HEK293 (cell line): ENCODE data around the gene GDI2.
"Not testable (repeated sequence)": the region's sequence is repeated elsewhere in the genome, so short reads cannot be mapped to it uniquely, and the experiment has no call there.

Experiments
- CTCF ChIA-PET: fragments of 350-600 bp; formaldehyde crosslinking; extraction: SDS; loops from one replicate; lab custom pipeline; 2021; ENCODE audit warnings: antibody characterized with exemption; lab: Yijun Ruan, JAX
- POLR2A ChIA-PET: fragments of 300-600 bp; formaldehyde crosslinking; extraction: SDS; loops from one replicate; lab custom pipeline; 2020; ENCODE audit warnings: antibody characterized with exemption, inconsistent platforms; lab: Yijun Ruan, JAX
- H3K27ac ChIP-seq: fragments of 200-500 bp; sonication (Bioruptor generic); 2 replicates; pipeline ENCODE4 v1.5.1; 2014; ENCODE audit warnings: low read depth, low read length, control low read depth, inconsistent platforms; ENCODE audit errors: extremely low read depth
- H3K36me3 ChIP-seq, 2 experiments: fragments of 200-500 bp in 1 of 2; sonication (Bioruptor generic) in 1 of 2; 1 replicate in 1 of 2; 2 replicates in 1 of 2; pipeline ENCODE4 v1.5.1; 2014 to 2017; ENCODE audit warnings: inconsistent platforms in 2 of 2, low read length in 2 of 2; ENCODE audit not compliant: control insufficient read depth in 2 of 2, insufficient read depth in 1 of 2
- H3K4me1 ChIP-seq: fragments of 200-500 bp; sonication (Bioruptor generic); 2 replicates; pipeline ENCODE4 v1.5.1; 2014; ENCODE audit warnings: mild to moderate bottlenecking, low read length, inconsistent platforms; ENCODE audit not compliant: control insufficient read depth, insufficient read depth
- H3K4me3 ChIP-seq: 2 replicates; pipeline ENCODE4 v1.5.1; 2011; ENCODE audit warnings: low read depth, mild to moderate bottlenecking, control low read depth, low read length, moderate library complexity
- H3K9me3 ChIP-seq: fragments of 200-500 bp; sonication (Bioruptor generic); 2 replicates; pipeline ENCODE4 v1.5.1; 2014; ENCODE audit warnings: low read depth, low read length, inconsistent platforms; ENCODE audit not compliant: control insufficient read depth, insufficient read depth
- FEZF1 ChIP-seq: fragments of 450-650 bp; formaldehyde crosslinking; IDR thresholded peaks from 2 replicates; pipeline ENCODE4 v1.5.1; 2016; ENCODE audit warnings: missing biosample characterization, missing genetic modification characterization
- INSM2 ChIP-seq: fragments of 450-650 bp; formaldehyde crosslinking; IDR thresholded peaks from 2 replicates; pipeline ENCODE4 v1.5.1; 2016; ENCODE audit warnings: missing biosample characterization, missing genetic modification characterization
- MEIS1 ChIP-seq: sonication (generic); formaldehyde crosslinking; IDR thresholded peaks from 2 replicates; pipeline ENCODE4 v1.8.1; 2022; ENCODE audit warnings: missing genetic modification reagents, mild to moderate bottlenecking, borderline replicate concordance
- ZBTB21 ChIP-seq: fragments of 450-650 bp; formaldehyde crosslinking; IDR thresholded peaks from 2 replicates; pipeline ENCODE4 v1.5.1; 2017; ENCODE audit warnings: missing biosample characterization, missing genetic modification characterization
- ZBTB7A ChIP-seq: fragments of 450-650 bp; formaldehyde crosslinking; IDR thresholded peaks from 2 replicates; pipeline ENCODE4 v1.5.1; 2016; ENCODE audit warnings: low read depth, missing biosample characterization, missing genetic modification characterization
- ZNF157 ChIP-seq: fragments of 450-650 bp; formaldehyde crosslinking; IDR thresholded peaks from 2 replicates; pipeline ENCODE4 v1.5.1; 2016; ENCODE audit warnings: missing biosample characterization, missing genetic modification characterization
- ZNF184 ChIP-seq: fragments of 450-650 bp; IDR thresholded peaks from 2 replicates; pipeline ENCODE4 v1.5.1; 2018; ENCODE audit warnings: missing biosample characterization, mild to moderate bottlenecking, missing genetic modification characterization
- ZNF211 ChIP-seq: fragments of 450-650 bp; formaldehyde crosslinking; IDR thresholded peaks from 2 replicates; pipeline ENCODE4 v1.5.1; 2016; ENCODE audit warnings: low read depth, missing biosample characterization, missing genetic modification characterization
- ZNF214 ChIP-seq: fragments of 450-650 bp; formaldehyde crosslinking; IDR thresholded peaks from 2 replicates; pipeline ENCODE4 v1.5.1; 2017; ENCODE audit warnings: missing biosample characterization, mild to moderate bottlenecking, missing genetic modification characterization, borderline replicate concordance
- ZNF23 ChIP-seq: fragments of 450-650 bp; formaldehyde crosslinking; IDR thresholded peaks from 2 replicates; pipeline ENCODE4 v1.5.1; 2016; ENCODE audit warnings: missing biosample characterization, missing genetic modification characterization, borderline replicate concordance
- ZNF324 ChIP-seq: fragments of 450-650 bp; formaldehyde crosslinking; IDR thresholded peaks from 2 replicates; pipeline ENCODE4 v1.5.1; 2016; ENCODE audit warnings: missing biosample characterization, missing genetic modification characterization
- ZNF366 ChIP-seq: fragments of 450-650 bp; formaldehyde crosslinking; conservative IDR thresholded peaks from 2 replicates; pipeline ENCODE4 v1.5.1; 2016; ENCODE audit warnings: missing biosample characterization, missing genetic modification characterization
- ZNF473 ChIP-seq: fragments of 450-650 bp; formaldehyde crosslinking; IDR thresholded peaks from 2 replicates; pipeline ENCODE4 v1.5.1; 2017; ENCODE audit warnings: missing biosample characterization, missing genetic modification characterization
- ZNF510 ChIP-seq: fragments of 450-650 bp; formaldehyde crosslinking; IDR thresholded peaks from 2 replicates; pipeline ENCODE4 v1.5.1; 2018; ENCODE audit warnings: mild to moderate bottlenecking, missing genetic modification characterization, missing biosample characterization; ENCODE audit not compliant: insufficient replicate concordance
- ZNF585B ChIP-seq: fragments of 450-650 bp; formaldehyde crosslinking; IDR thresholded peaks from 2 replicates; pipeline ENCODE4 v1.5.1; 2016; ENCODE audit warnings: missing biosample characterization, missing genetic modification characterization
- TF ChIP-seq, protein P1 (sequence below): fragments of 450-650 bp; IDR thresholded peaks from 2 replicates; pipeline ENCODE4 v1.5.1; 2018; ENCODE audit warnings: missing biosample characterization, missing genetic modification characterization

GDI2 gene

GRCh38 chr10:5855979-5856700 lies 42.9 kb upstream of the GDI2 start (continued):
- TF ChIP-seq ZNF23 (no peak), ZNF157 (tag by site-specific recombination) (no peak), INSM2 (no peak), ZNF184 (no peak), FEZF1 (tag by site-specific recombination) (no peak)
- TF ChIP-seq, all 188 proteins: peak for 0

- POLR2A ChIA-PET: interaction anchor here (1.0 to 1.8 kb wide), 4 partner anchors 9 to 39 kb away, joined by 3 to 9 read pairs (median 4); partner anchors contain the start of genes ANKRD16 and FBH1
- no peak for TF ChIP-seq MEIS1
- TF ChIP-seq ZBTB7A (tag by site-specific recombination): no peak
- TF ChIP-seq ZNF366: no peak
- no peak for TF ChIP-seq ZNF324 (tag by site-specific recombination)
- TF ChIP-seq ZNF214: no peak
These were observed 40.9 kb upstream of the GDI2 start for GRCh38 chr10:5854131-5854475.

DNA sequence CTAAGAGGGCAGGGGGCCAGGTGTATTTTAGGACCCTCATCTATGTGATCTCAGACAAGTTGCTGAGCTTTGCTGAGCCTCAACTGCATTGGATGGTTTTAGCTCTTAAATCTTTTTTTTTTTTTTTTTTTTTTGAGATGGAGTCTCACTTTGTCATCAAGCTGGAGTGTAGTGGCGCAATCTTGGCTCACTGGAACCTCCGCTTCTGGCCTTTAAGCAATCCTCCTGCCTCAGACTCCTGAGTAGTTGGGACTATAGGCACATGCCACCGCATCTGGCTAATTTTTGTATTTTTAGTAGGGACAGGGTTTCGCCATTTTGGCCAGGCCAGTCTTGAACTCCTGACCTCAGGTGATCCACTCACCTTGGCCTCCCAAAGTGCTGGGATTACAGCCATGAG lies 33.4 kb upstream of the GDI2 start:
- H3K27ac ChIP-seq, H3K9me3 ChIP-seq, H3K4me1 ChIP-seq, H3K4me3 ChIP-seq, H3K36me3 ChIP-seq: not testable (repeated sequence)
- ChIA-PET CTCF (interaction anchor here (0.7 kb wide), 1 partner anchor 51 kb away, joined by 8 read pairs; no protein-coding TSS in a partner anchor), POLR2A (interaction anchor here (0.7 kb wide), 1 partner anchor 502 kb away, joined by 6 read pairs; no protein-coding TSS in a partner anchor)

More at GRCh38 chr10:5854131-5854475, 40.9 kb upstream of the GDI2 start:
- no peak overlapping the region for H3K27ac ChIP-seq
- no peaks in the 10 kb centered on the region for H3K4me1 ChIP-seq
- no peaks in the 10 kb centered on the region for H3K36me3 ChIP-seq
- CTCF ChIA-PET: interaction anchor here (0.6 to 1.0 kb wide), 3 partner anchors 11 to 87 kb away, joined by 4 to 5 read pairs (median 4); no protein-coding TSS in a partner anchor
- H3K4me3 ChIP-seq: no peak overlapping the region
- no peaks in the 10 kb centered on the region for H3K9me3 ChIP-seq

- TF ChIP-seq ZNF473 (tag by site-specific recombination): no peak
- no peak for TF ChIP-seq ZNF510 (tag by site-specific recombination)
- no peak for TF ChIP-seq ZBTB21 (tag by site-specific recombination)
- TF ChIP-seq, protein P1, sequence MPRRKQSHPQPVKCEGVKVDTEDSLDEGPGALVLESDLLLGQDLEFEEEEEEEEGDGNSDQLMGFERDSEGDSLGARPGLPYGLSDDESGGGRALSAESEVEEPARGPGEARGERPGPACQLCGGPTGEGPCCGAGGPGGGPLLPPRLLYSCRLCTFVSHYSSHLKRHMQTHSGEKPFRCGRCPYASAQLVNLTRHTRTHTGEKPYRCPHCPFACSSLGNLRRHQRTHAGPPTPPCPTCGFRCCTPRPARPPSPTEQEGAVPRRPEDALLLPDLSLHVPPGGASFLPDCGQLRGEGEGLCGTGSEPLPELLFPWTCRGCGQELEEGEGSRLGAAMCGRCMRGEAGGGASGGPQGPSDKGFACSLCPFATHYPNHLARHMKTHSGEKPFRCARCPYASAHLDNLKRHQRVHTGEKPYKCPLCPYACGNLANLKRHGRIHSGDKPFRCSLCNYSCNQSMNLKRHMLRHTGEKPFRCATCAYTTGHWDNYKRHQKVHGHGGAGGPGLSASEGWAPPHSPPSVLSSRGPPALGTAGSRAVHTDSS (tag by site-specific recombination): no peak
- no peak for TF ChIP-seq ZNF211 (tag by site-specific recombination)
- no peak for TF ChIP-seq ZNF585B (tag by site-specific recombination)
- TF ChIP-seq, all 188 proteins: peak for 0
- no peaks in the 10 kb centered on the region for H3K36me3 ChIP-seq
- no peaks in the 10 kb centered on the region for H3K9me3 ChIP-seq
- ChIA-PET CTCF (interaction anchor here (0.6 to 0.7 kb wide), 2 partner anchors 169 to 1097 kb away, joined by 3 read pairs; no protein-coding TSS in a partner anchor), POLR2A (interaction anchor here (1.2 to 1.6 kb wide), 3 partner anchors 31 to 46 kb away, joined by 3 to 6 read pairs (median 5); partner anchors contain the start of genes ANKRD16, FBH1 and GDI2)
- H3K4me1 ChIP-seq: no peaks in the 10 kb centered on the region
- no peak overlapping the region for H3K4me3 ChIP-seq
- no peak overlapping the region for H3K27ac ChIP-seq
These were observed 31.3 kb upstream of the GDI2 start for GRCh38 chr10:5844345-5845055.
